HG02840 (cell line): ENCODE measurements around the gene MDFI.
"Not testable (repeated sequence)": the region's sequence is repeated elsewhere in the genome, so short reads cannot be mapped to it uniquely, and the experiment has no call there.

ENCODE experiments used
- ATAC-seq: cut with Tn5 transposase; IDR thresholded peaks from one replicate; pipeline ENCODE4 v1.9.1; 2021; ENCODE audit warnings: mild to moderate bottlenecking, moderate library complexity, moderate number of reproducible peaks; ENCODE audit not compliant: unreplicated experiment, low FRiP score

Gene MDFI

DNA sequence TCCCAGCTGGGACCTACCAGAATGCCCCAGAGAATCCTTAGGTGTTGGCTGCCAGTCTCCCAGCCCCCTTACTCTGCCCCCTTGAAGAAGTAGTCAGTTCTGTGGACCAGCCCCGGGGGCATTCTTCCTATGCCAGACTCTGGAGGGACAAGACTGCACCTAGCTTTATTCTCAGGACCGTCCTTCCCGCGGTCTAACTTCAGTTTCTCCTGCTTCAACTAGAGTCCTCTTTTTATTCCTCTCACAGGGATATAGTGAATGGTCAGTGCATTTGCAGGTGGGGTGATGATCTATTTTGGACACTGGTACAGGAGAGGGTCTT is 35.9 kb upstream of the MDFI start:
- ATAC-seq, result no peak

DNA sequence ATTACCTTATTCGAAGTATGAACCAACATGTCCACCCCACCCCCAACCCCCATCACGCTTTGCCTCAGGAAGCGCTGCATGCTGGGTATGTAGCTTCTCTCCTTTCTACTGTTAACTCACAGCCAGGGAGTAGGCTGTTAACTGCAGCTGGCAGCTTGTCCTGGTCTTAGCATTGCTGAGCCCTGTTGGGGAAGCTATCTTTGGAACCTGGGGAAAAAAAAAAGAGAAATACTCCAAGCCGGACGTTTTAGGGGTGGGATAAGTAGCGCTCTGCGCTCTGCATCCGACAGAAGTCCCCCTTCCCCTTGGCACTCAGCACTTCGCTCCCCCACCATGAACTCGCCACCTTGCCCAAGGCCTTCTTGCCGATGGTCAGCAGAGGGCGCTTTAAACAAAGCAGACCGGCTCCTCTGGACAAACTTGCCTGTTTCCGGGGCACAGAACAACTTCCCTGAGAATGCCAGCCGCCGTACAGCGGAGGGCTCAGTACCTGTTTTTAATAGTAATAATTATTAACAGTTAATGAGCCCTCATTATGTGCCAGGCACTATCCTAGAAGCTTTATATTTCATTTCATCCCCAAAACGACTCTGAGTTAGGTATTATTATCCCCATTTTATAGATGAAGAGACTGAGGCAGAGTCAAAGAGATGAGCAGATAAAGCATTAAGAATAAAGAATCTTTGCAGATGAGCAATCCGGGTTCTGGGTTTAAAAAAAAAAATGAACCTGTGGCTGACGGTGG is 35.2 kb upstream of the MDFI start:
- no peak for ATAC-seq

DNA sequence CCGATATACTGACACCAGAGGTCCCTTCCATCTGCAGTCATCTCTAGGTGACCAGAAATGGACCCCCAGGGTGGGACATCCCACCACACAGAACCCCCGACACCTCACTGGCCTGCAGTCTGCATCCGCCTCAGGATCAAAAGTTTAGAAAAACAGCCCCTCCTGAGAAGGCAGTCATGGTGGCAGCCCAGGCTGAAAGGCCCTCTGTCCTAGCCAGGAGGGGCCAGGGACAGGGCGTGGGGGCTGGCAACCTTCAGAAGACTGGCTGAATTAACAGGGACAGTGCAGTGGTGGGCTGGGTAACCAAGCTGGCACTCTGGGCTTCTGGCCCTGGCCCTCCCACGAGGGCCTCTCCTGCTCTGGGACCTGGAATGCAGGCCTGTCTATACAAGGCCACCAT is 34.3 kb upstream of the MDFI start:
- ATAC-seq, result no peak

DNA sequence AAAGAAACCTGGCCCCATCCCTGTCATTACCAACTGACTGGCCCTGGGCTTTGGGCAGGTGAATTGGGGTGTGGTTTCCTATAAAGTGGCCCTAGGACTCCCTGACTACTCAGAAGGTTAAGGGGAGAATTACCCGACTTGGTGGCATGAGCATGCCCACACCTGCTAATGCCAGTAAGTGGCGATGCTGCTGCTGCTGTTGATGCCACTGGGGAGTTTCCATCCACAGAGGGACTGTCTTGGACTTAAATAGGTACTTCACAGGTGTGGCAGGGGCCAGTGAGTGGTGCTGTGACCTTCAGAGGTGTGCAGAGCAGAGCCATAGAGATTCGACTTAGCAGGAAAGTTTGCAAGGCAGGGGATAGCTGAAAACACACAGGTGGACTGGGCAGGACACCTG is 32.6 kb upstream of the MDFI start:
- no peak for ATAC-seq

DNA sequence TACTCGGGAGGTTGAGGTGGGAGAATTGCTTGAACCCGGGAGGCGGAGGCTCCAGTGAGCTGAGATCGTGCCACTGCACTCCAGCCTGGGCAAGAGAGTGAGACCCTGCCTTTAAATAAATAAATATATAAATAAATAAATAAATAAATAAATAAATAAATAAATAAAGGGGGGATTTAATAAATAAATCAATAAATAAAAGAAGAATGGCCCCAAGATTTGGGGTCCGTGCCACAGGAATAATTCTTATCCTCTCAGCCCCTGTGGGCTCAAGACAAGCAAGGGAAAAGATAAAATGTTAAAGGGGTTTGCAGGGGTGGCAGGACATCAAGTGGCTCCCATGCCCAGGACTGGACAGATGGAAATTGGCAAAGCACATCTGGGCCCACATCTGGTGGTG is 31.2 kb upstream of the MDFI start:
- no peak for ATAC-seq

DNA sequence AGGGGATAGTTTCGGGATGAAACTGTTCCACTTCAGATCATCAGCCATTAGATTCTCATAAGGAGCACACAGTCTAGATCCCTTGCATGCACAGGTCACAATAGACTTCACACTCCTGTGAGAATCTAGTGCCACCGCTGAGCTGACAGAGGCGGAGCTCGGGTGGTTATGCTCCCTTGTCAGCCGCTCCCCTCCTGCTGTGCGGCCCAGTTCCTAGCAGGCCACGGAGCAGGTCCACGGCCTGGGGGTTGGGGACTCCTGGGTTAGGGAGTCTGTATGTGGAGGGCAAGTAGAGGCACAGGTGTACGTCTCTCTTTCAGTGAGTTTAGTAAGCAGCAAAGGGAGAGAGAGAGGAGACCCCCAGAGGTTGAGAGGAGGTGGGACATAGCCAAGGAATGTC is 30.5 kb upstream of the MDFI start:
- no peak for ATAC-seq

DNA sequence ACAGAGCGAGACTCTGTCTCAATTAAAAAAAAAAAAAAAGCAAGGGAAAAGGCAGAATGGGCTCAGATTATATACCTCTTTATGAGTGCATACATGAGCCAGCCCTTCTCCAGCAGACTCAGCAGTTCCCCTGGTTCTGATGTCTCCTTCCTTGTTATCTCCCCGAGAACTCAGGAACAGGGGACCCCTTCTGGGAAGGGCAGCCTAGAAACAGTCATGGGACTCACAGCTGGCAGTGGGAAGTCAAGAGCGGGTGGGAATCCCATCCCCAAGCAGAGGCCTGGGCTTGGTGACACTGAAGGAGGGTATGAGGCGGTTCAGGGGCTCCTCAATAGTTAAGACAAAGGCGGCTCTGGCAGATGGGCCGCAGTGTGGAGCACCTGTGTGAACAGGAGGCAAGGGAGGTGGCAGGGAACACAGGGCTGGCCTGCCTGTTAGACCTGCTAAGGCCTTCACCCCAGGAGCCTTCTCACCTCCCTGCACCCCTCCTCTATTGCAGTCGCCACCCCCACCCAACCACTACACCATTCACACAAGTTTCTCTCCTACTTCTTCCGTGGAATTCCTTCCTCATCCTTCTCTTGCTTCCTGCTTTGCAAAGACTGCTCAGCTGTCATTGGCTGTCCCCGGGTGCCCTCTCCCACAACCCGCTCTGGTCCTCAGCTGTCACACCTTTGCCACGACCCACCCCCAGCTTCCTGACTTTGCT is 29.7 kb upstream of the MDFI start:
- ATAC-seq, result no peak

DNA sequence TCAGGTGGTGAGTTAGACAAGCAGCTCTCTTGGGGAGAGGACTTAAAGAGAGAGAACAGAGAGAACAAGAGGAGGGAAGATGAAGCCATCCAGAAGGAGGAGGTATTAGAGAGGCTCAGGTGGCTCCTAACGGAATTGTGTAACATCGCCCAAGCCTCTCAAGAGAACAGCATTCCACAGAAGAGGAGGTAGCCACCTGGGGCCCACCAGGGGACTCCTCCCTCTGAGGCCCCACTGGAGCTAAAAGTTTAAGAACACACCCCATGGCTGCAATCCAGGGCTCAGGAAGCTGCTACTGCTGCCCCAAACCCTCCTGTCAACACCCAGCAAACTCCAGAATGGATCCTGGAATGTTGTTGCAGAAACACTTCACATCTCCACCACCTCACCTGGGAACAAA is 23.6 kb upstream of the MDFI start:
- no peak for ATAC-seq

DNA sequence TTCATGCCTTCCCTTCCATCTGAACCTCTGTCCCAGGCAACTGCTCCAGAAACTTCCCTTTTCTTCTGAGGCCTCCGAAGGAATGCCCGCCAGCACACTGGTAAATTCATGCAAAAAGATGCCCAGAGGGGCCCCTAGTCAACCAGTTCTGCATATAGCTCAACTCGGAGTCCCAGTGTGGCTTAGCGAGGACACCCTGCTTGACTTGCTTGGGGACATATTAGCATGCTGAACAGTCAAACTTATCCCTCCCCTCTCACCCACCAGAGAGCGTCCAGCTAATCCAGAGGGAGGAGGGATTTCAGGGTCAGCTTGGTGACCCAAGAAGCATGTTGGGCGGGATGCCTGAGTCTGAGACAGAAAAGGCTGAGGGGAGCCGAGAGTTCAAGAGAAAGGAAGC is 23.0 kb upstream of the MDFI start:
- ATAC-seq, result no peak

DNA sequence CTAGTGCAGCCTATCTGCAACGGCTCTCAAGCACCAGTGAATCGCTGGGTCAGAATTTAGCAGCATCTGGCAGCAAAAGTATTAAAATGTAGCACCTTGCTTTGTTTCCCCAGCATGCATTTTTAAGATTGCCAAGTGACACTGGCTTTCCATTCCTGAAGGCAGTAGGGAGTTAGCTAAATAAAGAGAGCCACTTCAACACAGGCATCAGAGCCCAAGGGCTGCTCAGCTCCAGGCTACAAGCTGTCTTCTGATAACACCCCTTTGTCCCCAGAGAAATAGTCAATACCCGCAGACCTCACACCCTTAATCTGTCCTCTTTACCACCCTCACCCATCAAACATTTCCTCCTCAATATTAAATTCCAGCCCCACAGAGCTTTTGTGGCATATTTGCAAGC is 19.7 kb upstream of the MDFI start:
- ATAC-seq, result no peak

DNA sequence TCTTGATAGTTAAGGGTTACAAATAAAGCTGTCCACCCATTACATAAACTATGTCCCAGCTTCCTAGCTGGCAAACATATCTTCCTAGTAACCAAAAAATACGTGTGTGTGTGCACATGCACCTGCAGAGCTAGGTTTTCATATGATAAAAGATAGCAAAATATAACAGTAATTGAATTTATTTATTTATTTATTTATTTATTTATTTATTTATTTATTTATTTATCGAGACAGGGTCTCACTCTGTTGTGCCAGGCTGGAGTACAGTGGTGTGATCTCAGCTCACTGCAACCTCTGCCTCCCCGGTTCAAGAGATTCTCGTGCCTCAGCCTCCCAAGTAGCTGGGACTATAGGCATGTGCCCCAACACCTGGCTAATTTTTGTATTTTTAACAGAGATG is 19.1 kb upstream of the MDFI start:
- ATAC-seq, result not testable (repeated sequence)

DNA sequence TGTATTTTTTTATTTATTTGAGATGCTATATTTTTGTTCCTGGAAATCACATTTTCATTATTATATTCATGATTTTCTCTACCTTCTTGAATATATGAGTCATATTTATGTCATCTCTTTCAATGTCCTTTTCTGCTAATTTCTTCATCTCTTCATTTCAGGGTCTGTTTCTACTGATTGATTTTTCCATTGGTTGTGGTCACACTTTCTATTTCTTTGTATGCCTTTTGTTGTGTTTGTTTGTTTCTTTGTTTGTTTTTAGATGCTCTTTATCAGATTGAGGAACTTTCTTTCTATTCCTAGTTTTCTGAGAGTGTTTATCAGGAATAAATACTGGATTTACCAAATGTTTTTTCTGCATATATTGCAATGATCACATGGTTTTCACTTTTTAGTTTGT is 16.9 kb upstream of the MDFI start:
- no peak for ATAC-seq

DNA sequence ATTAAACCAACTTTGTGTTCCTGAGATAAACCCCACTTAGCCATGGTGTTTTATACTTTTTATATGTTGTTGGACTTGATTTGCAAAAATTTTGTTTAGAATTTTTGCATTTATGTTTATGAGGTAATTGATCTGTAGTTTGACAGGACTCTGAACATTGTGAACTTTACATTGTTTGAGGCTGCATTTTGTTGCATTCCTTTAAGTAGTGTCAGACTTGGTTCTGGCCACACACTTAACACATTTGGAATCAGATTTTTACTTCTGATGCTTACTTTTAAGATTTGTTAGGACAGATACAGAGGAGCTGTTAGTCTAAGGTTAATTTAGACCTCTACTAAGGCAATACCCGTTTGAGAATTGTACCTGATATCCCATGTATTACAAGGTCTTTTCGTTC is 16.5 kb upstream of the MDFI start:
- no peak for ATAC-seq

DNA sequence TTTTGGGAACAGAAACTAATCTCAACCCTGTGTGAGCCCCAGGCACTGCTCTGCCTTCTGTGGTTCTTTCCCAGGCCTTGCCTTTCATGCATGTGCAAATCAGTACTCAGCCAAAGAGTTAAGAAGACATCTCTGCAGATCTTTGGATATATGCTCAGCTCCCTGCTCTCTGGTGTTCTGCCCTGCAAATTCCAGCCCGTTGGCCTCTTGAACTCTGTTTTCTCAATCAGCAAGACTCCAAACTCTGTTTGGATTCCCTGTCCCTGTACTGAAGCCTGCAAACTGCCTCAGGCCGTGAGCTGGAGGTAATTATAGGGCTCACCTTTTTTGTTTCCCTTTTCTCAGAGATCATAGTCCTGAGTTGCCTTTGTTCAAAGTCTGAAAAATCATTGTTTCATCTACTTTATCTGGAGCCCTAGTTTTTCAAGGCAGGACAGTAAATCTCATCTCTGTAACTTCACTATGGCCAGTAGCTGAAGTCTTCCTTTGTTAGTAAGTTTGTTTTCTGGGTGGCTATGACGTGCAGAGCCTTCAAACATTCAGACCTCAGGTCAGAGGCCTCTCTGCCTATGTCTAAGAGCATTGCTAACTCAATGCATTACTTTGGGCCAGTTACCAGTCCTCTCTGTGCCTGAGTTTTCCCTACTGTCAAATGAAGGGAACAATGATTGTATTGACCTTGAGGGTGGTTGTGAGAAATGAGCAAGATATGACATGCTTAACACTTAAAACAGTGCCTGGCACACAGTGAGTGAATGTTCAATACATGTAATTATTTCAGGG is 15.9 kb upstream of the MDFI start:
- no peak for ATAC-seq

DNA sequence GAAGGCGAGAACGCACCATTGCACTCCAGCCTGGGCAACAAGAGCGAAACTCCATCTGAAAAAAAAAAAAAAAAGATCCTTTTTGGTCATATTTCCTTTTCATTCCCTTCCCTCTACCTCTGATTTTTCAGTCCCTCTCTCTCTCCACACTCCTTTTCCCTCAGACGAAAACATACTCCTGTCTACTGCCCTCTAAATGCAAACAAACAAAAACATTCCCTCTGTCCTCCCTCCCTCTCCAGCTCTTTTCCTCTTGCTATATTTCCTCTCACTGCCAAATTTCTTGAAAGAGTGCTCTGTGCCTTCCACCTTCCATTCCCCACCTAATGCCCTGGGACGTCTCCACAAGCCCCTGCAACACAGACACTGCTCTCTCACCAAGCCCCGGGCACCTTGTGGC is 14.9 kb upstream of the MDFI start:
- ATAC-seq, result no peak

DNA sequence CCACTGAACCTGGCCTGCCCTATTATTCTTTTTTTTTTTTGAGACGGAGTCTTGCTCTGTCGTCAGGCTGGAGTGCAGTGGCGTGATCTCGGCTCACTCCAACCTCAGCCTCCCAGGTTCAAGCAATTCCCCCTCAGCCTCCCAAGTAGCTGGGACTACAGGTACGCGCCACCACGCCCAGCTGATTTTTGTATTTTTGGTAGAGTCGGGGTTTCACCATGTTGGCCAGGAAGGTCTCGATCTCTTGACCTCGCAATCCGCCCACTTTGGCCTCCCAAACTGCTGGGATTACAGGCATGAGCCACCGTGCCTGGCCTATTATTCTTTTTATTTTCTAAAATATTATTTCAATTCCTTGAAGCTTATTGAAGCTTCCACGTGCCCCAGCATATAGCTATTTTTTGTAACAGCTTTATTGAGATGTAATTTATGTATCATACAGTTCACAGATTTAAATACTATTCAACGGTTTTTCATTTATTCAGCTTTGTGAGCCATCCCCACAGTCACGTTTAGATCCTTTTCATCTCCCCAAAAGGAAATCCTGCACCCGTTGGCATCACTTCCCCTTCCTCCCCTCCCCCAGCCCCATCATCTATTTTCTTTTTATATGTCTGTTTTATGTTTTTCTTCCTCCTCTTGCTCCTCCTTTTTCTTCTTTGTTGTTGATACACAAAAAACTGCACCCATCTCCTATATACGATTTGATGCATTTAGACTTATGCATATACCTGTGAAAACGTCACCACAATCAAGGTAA is 13.5 kb upstream of the MDFI start:
- ATAC-seq, result no peak

DNA sequence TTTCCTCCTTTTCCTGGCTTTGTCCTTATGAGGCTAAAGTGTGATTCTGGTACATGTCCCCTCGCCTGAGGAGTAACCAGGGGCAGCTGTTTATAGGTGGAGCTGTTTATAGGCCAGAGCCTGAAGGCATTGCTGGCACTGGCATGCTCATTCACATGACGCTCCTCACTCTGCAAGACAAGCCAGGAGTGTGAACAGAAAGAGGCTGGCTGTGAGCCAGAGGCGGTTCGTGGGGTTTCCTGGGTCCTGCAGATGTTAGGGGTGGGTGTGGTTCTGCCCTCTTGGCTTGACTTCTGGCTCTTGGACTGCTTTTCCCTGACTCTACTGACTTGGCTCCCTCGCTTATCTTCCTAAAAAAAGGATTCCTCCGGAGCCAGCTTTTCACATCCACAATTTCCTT is 12.8 kb upstream of the MDFI start:
- no peak for ATAC-seq

DNA sequence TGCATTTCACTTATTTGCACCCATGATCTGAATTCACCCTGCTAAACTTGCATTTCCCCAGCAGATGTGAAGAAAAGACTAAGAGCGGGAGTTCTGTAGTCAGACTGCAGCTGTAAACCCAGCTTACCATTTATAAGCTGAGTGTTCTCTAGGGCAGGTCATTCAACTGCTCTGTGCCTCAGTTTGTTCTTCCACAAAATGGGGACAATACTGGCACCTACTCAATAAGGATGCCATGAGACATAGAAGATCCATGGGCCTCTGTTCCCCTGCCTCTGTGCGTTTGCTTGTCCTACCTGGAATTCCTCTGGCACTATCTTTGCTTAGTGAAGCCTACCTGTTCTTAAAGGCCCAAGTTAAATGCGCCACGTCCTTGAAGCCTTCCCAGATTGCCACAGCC is 12.2 kb upstream of the MDFI start:
- no peak for ATAC-seq

DNA sequence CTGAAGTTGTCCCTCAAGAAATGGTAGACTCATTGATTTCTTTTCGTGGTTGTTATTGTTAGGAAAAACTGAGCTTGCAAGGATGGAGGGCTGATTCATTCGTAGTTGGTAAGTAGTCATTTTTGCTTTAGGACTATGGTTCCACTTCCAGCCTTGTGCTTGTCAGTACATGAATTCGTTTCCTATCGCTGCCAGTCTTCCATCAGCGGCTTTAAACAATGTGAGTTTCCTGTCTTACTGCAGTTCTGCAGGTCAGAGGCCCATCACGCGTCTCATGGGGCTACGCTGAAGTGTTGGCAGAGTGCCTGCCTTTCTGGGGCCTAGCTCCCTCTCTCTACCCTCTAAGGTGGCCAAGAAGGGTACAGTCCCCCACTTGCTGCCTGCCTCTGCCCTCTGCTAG is 11.4 kb upstream of the MDFI start:
- no peak for ATAC-seq

DNA sequence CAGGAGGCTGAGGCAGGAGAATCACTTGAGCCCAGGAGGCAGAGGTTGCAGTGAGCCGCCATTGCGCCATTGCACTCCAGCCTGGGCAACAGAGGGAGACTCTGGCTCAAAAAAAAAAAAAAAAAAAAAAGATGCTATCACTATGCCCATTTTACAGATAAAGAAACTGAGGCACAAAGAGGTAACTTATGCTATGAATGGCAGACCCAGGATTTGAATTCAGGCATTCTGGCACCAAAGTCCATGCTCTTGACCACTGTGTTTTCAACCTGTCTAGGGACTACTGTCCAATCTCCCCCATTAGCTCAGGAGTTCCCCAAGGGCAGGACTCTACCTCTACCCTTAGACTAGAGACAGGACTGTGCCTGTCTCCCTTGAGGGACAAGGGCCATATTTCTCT is 9.1 kb upstream of the MDFI start:
- no peak for ATAC-seq

DNA sequence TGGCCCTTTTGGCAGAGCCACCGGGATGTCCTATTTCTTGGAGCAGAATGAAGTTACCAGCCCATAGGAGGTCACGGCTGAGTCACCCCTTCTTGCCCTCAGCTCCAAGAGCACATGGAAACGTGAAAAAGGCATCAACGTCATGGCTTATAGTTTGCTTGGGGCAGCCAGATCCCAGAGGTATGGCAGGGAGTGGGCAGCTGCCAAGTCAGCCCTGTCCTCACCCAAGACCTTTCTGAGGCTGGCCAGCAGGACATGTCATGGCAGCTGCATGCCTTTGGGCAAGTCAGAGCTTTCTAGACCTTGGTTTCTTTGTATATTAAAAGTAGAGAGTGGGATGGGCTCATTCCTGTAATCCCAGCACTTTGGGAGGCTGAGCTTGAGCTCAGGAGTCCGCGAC is 8.2 kb upstream of the MDFI start:
- no peak for ATAC-seq
